Adrenal gland (tissue), 5 donors: ENCODE measurements around the gene FOCAD.

Source experiments
- POLR2A ChIP-seq, 2 donors: fragments of 450-650 bp; IDR thresholded peaks; one replicate each; pipeline ENCODE4 v1.6.1; 2017; ENCODE audit warnings: antibody characterized with exemption in 2 of 2, mild to moderate bottlenecking in 2 of 2, moderate library complexity in 1 of 2
- TF ChIP-seq, protein P1 (sequence below), 6 experiments: fragments of 450-650 bp in 4 of 6; fragments of 200-600 bp in 2 of 6; sonication (generic) in 1 of 6; IDR thresholded peaks; 1 replicate in 5 of 6; 2 replicates in 1 of 6; pipeline versions ENCODE4 v1.5.1 to v1.8.0; 2016 to 2021; ENCODE audit warnings: antibody characterized with exemption in 6 of 6, mild to moderate bottlenecking in 2 of 6, moderate library complexity in 1 of 6
- donor health status: DM: no; HTN: no; CAD: no.

DNA sequence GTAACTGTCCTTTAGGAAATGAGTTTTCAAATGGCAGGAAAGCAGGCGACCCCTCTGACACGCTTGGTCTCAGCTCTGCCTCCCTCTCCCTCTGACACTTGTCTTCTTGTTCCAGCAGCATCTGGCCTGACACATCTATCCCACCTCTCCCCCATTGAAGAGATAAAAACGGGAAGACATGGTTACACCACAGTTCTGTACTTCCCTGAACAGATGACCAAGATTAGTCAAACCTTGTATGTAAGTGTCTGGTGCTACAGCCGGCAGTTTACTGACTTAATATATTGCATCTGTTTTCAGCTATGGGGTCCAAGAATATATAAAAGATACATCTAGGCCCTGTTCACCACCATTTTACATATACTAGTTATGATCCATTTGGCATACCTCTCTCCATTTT, 32.1 kb upstream of the FOCAD start:
- TF ChIP-seq, protein P1, sequence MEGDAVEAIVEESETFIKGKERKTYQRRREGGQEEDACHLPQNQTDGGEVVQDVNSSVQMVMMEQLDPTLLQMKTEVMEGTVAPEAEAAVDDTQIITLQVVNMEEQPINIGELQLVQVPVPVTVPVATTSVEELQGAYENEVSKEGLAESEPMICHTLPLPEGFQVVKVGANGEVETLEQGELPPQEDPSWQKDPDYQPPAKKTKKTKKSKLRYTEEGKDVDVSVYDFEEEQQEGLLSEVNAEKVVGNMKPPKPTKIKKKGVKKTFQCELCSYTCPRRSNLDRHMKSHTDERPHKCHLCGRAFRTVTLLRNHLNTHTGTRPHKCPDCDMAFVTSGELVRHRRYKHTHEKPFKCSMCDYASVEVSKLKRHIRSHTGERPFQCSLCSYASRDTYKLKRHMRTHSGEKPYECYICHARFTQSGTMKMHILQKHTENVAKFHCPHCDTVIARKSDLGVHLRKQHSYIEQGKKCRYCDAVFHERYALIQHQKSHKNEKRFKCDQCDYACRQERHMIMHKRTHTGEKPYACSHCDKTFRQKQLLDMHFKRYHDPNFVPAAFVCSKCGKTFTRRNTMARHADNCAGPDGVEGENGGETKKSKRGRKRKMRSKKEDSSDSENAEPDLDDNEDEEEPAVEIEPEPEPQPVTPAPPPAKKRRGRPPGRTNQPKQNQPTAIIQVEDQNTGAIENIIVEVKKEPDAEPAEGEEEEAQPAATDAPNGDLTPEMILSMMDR (IDR thresholded peaks at IDR 0.05), result no peak
- no peak for TF ChIP-seq POLR2A (IDR thresholded peaks at IDR 0.05)
